ENCODE measurements around the gene C11orf91.
"Not testable (repeated sequence)": the region's sequence is repeated elsewhere in the genome, so short reads cannot be mapped to it uniquely, and the experiment has no call there.

Gene C11orf91

GRCh38 chr11:33668468-33668825 is 32.2 kb downstream of the C11orf91 start:
- DNase-seq = no peak

- DNase-seq = no peak
These were observed 32.7 kb downstream of the C11orf91 start for GRCh38 chr11:33667819-33668467.

GRCh38 chr11:33665350-33666106 is 35.1 kb downstream of the C11orf91 start:
- DNase-seq = no peak

GRCh38 chr11:33664827-33665226 is 35.8 kb downstream of the C11orf91 start:
- no peak for DNase-seq

- DNase-seq = no peak
These were observed 36.5 kb downstream of the C11orf91 start for GRCh38 chr11:33664166-33664565.

GRCh38 chr11:33663121-33663520 is 37.5 kb downstream of the C11orf91 start:
- no peak for DNase-seq

GRCh38 chr11:33661526-33661925 is 39.1 kb downstream of the C11orf91 start:
- DNase-seq = not testable (repeated sequence)

- DNase-seq = no peak
These were observed 39.7 kb downstream of the C11orf91 start for GRCh38 chr11:33660962-33661361.

GRCh38 chr11:33659370-33660139 is 41.1 kb downstream of the C11orf91 start:
- no peak for DNase-seq

- no peak for DNase-seq
These were observed 42.3 kb downstream of the C11orf91 start for GRCh38 chr11:33658195-33658900.

GRCh38 chr11:33657757-33658156 is 42.9 kb downstream of the C11orf91 start:
- no peak for DNase-seq

- no peak for DNase-seq
These were observed 43.9 kb downstream of the C11orf91 start for GRCh38 chr11:33656768-33657167.

- DNase-seq = no peak
These were observed 44.6 kb downstream of the C11orf91 start for GRCh38 chr11:33655842-33656600.

- no peak for DNase-seq
These were observed 46.0 kb downstream of the C11orf91 start for GRCh38 chr11:33654594-33654993.

- DNase-seq = no peak
These were observed 47.7 kb downstream of the C11orf91 start for GRCh38 chr11:33652930-33653329.

GRCh38 chr11:33652431-33652830 is 48.2 kb downstream of the C11orf91 start:
- DNase-seq = no peak

- DNase-seq = peak; percentile 36
These were observed 48.6 kb downstream of the C11orf91 start for GRCh38 chr11:33651990-33652389.

GRCh38 chr11:33651555-33651954 is 49.1 kb downstream of the C11orf91 start:
- no peak for DNase-seq

- no peak for DNase-seq
These were observed 50.7 kb downstream of the C11orf91 start for GRCh38 chr11:33649944-33650343.

Data from fibroblast of skin of abdomen (primary cell).